HG03064 (cell line): ENCODE results near the gene TFF2.

Source experiments
- ATAC-seq: cut with Tn5 transposase; IDR thresholded peaks from one replicate; pipeline ENCODE4 v1.9.1; 2021; ENCODE audit warnings: low read depth; ENCODE audit not compliant: unreplicated experiment

Gene TFF2

GRCh38 chr21:42384989-42385388 lies 34.2 kb upstream of the TFF2 start:
- ATAC-seq = no peak

GRCh38 chr21:42384156-42384945 lies 33.6 kb upstream of the TFF2 start:
- no peak for ATAC-seq

GRCh38 chr21:42383331-42383730 lies 32.5 kb upstream of the TFF2 start:
- no peak for ATAC-seq

- ATAC-seq = no peak
Observed at GRCh38 chr21:42382915-42383314, 32.1 kb upstream of the TFF2 start.

GRCh38 chr21:42381347-42381984 lies 30.7 kb upstream of the TFF2 start:
- no peak for ATAC-seq

- no peak for ATAC-seq
Observed at GRCh38 chr21:42379426-42380215, 28.8 kb upstream of the TFF2 start.

GRCh38 chr21:42378418-42378817 lies 27.6 kb upstream of the TFF2 start:
- no peak for ATAC-seq

- ATAC-seq = no peak
Observed at GRCh38 chr21:42377951-42378340, 27.2 kb upstream of the TFF2 start.

GRCh38 chr21:42377211-42377950 lies 26.6 kb upstream of the TFF2 start:
- ATAC-seq = no peak

- ATAC-seq = no peak
Observed at GRCh38 chr21:42376338-42376982, 25.7 kb upstream of the TFF2 start.

- no peak for ATAC-seq
Observed at GRCh38 chr21:42375966-42376337, 25.2 kb upstream of the TFF2 start.

GRCh38 chr21:42375506-42375905 lies 24.7 kb upstream of the TFF2 start:
- ATAC-seq = no peak

GRCh38 chr21:42374864-42375499 lies 24.2 kb upstream of the TFF2 start:
- no peak for ATAC-seq

- no peak for ATAC-seq
Observed at GRCh38 chr21:42374457-42374856, 23.7 kb upstream of the TFF2 start.

- no peak for ATAC-seq
Observed at GRCh38 chr21:42373908-42374455, 23.2 kb upstream of the TFF2 start.

GRCh38 chr21:42373196-42373907 lies 22.6 kb upstream of the TFF2 start:
- no peak for ATAC-seq

GRCh38 chr21:42370894-42371654 lies 20.3 kb upstream of the TFF2 start:
- ATAC-seq = no peak

- ATAC-seq = no peak
Observed at GRCh38 chr21:42369821-42370220, 19.0 kb upstream of the TFF2 start.
